Embryonic facial prominence (tissue), 1 donor: ENCODE results near the gene ENHO.
"Not testable (repeated sequence)": the region's sequence is repeated elsewhere in the genome, so short reads cannot be mapped to it uniquely, and the experiment has no call there.

ENCODE experiments used
- DNase-seq: peaks from one replicate; pipeline ENCODE4 v3.0.0-alpha.2; 2016; ENCODE audit errors: extremely low spot score

ENHO gene

DNA sequence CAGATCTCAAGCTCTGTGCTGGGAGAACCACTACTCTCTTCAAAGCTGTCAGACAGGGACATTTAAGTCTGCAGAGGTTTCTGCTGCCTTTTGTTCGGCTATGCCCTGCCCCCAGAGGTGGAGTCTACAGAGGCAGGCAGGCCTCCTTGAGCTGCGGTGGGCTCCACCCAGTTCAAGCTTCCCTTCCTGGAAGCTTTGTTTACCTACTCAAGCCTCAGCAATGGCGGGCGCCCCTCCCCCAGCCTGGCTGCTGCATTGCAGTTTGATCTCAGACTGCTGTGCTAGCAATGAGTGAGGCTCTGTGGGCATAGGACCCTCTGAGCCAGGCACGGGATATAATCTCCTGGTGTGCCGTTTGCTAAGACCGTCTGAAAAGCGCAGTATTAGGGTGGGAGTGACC is 9.3 kb upstream of the ENHO start:
- not testable (repeated sequence) for DNase-seq

DNA sequence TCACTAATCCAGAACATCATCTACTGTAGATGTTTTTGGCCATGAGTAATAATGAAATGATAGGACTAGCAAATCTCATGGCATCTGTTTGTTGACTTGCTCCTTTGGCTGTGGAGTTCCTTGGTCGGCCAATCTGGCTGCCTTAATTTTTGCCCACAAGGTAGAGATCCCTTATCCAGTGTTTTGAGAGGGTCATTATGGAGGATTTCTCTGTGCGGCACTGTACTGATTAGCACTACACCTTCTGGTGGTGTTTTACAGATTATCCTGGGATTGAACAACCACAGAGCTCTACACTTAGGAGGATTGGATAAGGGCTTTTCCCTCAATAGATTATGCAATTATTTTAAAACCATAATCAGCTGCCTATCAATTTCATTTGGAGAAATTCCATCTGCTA is 3.2 kb upstream of the ENHO start:
- DNase-seq: no peak

DNA sequence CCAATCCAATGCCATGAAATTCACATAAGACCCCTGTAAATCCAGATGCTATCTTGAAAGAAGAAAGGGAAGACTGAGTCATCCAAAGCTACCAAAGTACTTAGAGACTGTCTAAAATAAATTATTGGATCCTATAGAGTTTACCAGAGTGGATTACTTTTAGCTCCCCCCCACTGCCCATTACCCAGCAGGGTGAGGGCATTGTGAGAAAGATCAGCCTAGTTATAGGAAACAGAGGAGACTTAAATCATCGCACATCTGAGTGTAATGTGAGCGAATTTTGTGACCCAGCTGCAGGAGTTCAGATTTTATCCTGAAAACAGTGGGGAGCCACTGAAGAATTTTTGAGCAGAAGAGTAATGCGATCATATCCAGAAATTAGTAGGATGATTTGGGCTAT is 1.6 kb upstream of the ENHO start:
- DNase-seq: no peak

DNA sequence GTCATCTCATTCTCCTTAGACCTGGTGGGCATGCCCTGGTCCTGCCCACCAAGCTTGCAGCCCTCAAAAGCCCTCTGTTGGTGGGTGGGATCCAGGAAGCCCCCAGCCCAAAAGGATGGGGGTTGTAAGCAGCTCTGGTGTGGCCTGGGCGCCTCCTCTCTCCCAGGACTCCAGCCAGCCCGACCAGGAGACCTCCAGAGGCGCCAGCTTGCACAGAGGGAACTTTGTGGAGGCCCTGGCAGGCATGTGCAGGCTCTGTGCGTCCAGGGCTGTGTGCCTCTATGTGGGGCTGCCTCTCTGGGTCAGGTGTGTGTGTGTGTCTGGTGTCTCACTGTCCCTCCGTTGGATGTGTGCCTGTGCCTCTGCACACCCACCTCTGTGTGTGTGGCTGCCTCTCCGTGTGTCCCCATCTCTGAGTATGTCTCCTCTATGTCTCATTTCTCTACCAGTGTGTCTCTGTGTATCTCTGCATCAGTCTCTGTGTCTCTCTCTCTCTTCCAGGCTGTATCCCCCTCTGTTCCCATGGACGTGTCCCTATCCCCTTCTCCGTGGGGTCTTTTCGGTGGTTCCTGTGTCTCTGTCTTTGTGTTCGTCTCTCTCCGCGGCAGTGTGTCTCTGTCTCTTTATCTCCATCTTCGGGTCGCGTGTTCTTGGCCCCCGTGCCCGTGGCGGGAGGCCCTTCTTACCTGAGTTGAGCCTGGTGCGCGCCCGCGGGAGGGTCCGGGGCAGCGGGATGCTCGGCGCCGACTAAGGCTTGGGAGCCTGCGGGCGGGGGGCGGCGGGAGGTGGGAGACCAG is 501 bp downstream of the ENHO start:
- no peak for DNase-seq

DNA sequence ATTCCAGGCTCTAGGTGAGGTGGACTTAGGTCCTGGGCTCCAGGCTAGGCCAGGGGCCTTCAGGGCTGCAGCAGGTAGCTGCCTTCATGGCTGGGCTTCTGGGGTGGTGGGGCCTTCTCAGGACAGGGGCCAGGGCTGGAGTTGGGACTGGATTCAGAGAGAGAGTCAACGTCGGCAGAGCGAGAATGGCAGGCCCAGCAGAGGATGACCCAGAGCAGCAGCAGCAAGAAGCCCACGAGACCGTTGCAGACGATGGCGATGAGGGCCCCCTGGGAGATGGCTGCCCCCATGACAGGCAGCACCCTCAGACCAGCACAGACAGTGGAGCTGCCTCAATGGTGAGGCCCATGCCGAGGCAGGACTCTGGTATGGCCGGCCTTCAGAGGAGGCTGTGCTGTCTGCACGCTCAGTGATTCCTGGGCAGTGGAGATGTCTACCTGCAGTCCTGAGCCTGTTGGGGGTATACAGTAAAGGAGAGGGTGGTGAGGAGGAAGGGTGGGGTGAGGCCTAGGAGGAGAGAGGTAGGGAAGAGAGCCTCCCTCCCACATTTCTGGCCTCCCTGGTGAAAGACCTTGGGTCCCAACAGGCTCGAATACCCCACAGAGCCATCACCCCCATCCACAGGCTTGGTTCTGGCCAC is 1.3 kb downstream of the ENHO start:
- DNase-seq: no peak

- no peak for DNase-seq
These were observed 2.0 kb downstream of the ENHO start for GRCh38 chr9:34520505-34521385.

GRCh38 chr9:34520096-34520495 is 2.7 kb downstream of the ENHO start:
- no peak for DNase-seq

GRCh38 chr9:34519321-34520020 is 3.3 kb downstream of the ENHO start:
- no peak for DNase-seq

GRCh38 chr9:34518896-34519295 is 3.9 kb downstream of the ENHO start:
- DNase-seq: no peak

- no peak for DNase-seq
These were observed 4.6 kb downstream of the ENHO start for GRCh38 chr9:34518110-34518616.

GRCh38 chr9:34517185-34517584 is 5.6 kb downstream of the ENHO start:
- DNase-seq: no peak

DNA sequence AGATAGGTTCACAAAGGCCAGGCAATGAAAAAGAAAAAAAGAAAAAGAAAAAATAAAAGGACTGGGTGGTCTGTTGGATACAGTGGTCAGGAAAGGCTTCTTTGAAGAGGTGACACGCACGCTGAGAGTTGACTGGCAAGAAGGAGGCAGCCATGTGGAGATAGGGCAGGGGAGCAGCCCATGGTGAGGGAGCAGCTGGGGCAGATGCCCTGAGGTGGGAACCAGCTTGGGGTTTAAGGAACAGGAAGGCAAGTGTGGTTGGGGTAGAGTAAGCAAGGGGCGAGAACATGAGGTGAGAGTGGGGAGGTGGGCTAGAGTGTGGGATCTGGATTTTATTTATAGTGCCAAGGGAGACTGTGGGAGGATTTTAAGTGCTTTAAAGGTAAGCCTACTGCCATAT is 6.8 kb downstream of the ENHO start:
- no peak for DNase-seq

DNA sequence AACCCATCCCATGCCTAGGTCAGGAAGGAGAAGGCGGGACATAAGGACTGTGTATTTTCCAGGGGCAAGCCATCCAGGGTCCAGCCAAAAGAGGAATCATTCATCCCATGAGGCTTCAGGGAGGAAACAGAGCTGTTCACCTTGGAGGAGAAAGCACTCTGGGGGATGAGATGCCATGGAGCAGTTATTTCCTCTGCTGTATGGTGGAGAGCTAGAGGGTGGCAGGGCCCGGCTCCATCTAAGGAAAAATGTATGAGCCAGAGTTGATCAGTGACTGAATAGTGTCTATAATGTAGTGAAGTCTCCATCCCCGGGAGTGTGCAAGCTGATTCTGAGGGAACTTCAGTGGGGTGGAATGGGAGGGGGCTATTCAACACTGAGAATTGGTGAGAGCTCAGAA is 8.0 kb downstream of the ENHO start:
- no peak for DNase-seq

DNA sequence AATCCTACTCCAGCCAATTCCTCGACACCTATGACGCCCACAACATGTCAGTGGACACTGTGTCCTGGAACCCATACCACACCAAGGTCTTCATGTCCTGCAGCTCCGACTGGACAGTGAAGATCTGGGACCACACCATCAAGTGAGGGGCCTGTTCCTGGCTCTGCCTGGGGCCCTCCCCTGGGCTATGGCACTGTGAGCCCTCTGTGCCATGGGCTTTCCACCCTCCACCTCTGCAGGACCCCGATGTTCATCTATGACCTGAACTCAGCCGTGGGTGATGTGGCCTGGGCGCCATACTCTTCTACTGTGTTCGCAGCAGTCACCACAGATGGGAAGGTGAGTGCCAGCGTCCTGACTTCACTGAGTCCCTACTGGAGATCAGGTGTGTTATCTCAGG is 8.4 kb downstream of the ENHO start:
- no peak for DNase-seq

DNA sequence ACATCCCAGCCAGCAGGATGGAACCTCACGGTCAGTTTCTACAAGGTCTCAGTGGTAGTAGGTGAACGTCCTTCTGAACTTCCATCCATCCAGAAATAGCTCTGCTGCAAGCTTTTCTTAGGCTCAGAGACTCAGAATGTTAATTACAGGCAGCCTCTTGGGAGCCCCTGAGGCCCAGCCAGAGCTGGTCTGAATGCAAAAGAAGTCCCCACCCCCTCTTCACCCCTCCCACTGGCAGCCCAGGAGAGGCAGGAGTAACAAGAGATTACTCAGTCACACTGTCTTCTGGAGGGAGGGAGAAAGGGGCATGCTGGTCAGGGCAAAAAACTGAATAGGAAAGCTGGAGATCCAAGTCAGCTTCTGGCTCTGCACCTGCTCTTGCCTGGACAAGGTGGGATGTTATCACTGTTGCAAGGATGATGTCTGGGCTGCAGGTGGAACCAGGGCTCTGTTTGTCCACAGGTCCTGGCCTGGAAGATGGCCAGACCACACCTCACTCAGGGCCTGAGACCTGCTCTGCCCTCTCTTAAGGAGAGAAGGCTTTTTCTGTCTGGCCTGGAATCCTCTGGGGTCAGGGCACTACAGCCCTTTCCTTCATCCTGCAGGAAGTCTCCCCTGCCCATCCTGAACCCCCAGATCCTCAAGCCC is 9.1 kb downstream of the ENHO start:
- no peak for DNase-seq

DNA sequence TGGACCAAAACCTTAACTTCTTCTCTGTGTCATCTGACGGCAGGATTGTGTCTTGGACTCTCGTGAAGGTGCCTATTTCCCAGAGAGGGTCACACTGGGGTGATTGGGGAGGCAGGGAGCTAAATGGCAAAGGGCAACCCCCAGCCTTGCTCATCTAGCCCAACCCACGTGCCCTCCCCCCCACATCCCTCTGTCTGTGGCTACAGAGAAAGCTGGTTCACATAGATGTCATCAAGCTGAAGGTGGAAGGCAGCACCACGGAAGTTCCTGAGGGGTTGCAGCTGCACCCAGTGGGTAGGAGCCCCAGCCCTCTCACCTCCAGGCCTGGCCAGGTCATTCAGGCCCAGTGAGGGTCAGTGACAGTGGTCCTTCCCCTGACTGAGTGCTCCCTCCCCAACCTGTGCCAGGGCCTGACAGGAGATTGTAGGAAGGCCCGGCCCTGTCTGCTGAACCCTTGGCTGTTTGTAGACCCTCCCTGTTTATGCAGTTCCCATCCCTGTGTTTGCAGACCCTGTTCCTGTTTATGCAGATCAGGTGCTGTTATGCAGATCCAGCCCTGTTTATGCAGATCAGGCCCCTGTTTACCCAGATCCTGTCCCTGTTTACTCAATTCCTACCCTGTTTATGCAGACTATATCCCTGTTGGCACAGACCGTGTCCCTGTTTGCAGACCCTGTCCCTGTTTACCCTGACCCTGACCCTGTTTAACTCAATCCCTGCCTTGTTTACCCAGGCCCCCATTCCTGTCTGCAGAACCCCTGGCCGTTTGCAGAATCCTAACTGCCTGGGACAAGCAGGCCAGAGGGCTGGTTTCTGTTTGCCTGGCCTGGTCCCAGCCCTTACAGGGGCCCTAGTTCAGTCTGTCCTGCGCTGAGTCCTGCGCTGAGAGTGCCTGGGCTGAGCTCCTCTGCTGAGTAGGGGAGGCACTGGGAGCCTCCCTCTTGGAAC is 10.4 kb downstream of the ENHO start:
- DNase-seq: no peak

- no peak for DNase-seq
These were observed 12.0 kb downstream of the ENHO start for GRCh38 chr9:34510497-34511468.

DNA sequence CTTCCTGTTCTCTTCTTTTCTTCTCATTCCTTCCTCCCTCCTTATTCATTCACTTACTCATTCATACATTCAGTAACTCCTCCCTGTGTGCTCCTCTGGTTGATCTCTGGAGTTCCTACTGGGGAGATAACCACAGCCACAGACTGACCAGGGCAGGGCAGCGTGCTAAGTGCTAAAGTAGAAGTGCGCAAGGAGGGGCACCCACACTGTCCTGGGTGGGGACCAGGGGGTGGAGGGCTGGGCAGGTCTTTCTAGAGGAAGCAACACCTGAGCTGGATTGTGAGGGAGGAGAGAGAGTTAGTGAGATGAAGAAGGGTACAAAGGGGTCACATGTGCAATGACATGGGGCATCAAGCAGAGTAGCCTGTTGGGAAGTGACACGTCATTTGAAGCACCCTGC is 13.8 kb downstream of the ENHO start:
- DNase-seq: no peak

DNA sequence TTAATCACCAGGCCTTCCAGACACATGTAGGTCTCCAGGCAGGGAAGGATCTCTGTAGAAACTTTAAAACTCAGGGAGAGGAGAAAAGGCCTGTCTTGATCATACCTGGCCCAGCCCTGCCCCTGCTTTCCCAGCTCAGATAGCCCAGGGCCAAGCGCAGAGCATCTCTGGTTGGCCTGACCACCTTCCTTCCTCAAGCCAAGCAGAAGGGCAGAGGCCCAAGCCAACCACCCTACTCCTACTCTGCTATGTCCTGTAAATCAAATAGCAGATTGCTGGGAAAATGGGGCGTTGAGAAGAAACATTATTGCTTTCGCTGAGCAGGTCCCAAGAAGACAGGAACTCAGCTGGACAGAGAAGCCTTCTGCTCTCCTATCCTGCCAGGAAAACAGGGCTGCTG is 14.3 kb downstream of the ENHO start:
- no peak for DNase-seq
